HG02943 (cell line): ENCODE measurements around the gene KIAA1671.

Experiments used
- ATAC-seq: cut with Tn5 transposase; IDR thresholded peaks from one replicate; pipeline ENCODE4 v1.9.1; 2021; ENCODE audit warnings: mild to moderate bottlenecking, low read depth, moderate library complexity; ENCODE audit not compliant: unreplicated experiment

The KIAA1671 gene

DNA sequence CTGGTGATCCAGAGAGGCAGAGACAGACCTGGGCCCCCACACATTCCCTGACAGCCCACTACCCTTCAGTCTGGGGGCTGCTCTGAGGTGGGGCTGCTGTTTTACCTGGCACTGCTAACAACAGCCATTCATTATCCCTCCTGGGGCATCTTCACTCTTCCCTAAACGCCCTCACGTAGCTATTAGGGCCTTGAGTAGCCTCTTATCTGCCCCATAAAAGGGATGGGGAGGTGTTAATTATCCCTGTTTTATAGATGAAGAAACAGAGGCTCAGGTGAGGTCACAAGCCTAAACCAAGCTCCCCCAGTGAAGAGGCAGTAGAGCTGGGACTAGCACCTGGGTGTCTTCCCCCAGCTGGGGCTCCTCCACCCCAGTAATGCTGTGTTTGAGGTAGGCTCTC lies 79.5 kb downstream of the KIAA1671 start:
- no peak for ATAC-seq

DNA sequence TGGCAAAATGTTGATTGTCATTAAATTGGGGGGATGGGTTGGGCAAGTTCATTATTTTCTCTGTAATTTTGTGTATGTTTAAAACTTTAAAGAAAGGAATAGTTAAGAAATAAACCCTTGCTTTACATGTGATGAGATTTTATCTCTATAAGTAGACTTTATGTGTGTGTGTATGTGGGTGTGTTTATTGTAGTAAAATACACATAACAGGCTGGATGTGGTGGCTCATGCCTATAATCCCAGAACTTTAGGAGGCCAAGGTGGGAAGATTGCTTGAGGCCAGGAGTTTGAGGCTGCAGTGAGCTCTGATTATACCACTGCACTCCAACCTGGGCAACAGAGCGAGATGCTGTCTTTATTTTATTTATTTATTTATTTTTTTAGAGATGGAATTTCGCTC lies 83.2 kb downstream of the KIAA1671 start:
- no peak for ATAC-seq

DNA sequence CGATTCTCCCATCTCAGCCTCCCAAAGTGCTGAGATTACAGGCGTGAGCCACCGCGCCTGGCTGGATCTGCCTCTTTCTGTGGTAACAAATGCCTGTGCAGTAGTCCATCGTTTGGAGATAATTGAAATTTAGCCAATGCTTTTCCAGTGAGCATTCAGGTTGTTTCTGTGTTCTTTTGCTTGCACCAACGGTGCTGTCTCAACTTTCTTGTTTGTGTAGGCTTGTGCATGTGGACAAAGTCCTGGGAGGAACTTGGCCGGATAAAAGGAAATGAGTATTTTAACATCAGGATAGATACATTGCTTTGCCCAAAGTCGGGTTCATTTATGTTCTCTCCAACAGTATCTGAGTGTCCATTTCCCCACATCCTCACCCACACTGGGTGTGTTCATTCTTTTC lies 85.7 kb downstream of the KIAA1671 start:
- ATAC-seq = no peak

- no peak for ATAC-seq
Observed at GRCh38 chr22:25038771-25039170, 86.3 kb downstream of the KIAA1671 start.

DNA sequence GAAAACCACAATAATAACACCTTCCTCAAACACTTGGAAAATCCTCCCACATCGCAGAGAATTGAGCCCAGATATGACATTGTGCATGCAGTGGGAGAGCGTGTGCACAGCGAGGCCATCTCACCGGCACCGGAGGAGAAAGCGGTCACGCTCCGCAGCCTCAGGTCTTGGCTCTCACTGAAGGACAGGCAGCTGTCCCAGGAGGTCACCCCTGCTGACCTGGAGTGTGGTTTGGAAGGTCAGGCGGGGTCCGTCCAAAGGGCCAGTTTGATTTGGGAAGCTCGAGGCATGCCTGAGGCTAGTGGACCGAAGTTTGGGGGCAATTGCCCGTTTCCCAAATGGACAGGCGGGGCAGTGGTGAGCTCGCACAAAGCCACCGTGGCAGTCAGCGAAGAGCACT lies 86.7 kb downstream of the KIAA1671 start:
- ATAC-seq = no peak

DNA sequence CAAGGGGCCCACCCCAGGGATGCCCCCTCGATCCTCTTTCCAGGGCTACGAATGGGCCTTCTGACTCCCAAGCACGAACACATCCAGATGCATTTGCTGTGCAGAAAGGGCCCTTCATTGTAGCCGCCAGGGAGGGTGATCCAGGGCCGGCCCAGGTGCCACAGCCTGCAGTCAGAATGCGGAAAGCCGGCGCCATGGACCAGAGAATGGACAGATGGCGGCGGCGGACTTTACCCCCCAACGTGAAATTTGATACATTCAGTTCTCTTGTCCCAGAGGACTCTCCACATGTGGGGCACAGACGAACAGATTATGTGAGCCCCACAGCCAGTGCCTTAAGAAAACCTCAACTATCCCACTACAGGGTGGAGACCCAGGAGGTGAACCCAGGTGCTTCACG lies 87.2 kb downstream of the KIAA1671 start:
- ATAC-seq = no peak

DNA sequence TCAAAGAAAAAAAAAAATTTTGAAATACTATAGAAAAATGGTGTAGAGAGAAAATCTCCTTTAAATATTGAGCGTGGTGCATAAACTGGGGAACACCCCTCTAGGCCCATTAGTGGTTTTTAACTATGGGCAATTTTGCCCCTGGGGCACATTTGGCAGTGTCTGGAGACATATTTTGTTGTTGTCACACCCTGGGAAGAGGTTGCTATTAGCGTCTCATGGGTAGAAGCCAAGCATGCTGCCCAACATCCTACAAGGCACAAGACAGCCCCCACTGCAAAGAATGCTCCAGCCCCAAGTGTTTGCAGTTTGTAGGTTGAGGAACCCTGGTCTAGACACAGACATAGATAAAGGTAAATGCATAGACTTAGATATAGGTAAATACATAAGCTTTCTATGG lies 92.6 kb downstream of the KIAA1671 start:
- no peak for ATAC-seq

DNA sequence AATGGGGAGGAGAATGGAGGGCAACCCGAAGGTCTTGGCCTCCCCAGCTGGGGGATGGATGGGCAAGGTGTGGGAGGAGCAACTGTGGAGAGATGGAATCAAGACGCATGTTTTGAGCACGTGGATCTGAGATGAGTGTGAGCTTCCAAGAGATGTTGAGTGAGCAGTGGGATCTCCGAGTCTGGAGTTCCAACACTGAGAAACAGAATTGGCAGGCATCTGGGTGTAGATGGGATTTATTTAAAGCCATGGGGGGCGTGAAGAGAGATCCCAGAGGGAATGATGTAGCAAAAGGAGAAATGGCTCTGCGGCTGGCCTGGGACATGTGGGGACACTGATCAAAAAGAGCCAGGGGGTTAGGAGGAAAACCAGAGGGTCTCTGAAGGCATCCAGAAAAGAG lies 95.6 kb downstream of the KIAA1671 start:
- no peak for ATAC-seq

DNA sequence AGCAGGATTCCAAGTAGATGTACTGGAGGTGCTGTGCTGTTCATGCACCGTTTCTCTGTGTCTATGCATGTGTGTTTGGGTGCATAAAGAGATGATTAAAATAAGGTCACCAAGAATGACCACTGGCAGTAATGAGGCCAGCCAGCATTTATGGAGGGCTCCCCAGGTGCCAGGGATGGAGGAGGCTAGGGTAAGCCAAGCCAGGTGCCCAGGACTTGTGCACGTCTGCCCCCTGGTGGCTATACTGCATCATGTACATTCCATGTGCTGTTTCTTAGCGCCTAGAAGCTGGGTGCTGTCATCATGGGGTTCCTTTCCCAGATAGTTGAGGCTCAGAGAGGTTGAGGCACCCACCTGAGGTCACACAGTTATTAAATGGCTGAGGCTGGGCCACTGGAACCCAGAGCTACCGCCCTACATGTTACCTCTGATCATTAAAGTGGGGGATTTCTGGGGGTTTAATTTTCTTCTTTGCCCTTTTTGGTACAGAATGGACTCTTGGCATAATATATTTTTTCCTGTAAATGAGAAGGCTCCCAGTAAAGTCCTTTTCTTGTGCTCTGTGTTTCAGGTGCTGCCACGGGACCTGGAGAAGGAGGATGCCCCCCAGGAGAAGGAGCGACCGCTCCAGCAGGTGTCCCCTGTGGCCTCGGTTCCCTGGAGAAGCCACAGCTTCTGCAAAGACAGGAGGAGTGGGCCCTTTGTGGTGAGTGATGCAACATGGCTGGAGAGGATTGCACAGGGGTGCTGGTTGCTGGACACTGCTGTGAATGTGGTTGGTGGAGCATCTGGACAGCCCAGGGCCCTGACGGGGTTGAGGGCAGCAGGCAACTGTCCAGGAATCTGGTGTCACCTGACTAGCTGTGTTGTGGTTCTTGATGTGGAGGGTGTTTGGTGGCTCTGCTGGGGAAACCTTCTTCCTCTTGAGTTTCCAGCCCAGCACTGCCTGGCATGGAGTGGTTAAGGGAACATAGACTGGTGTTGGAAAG lies 96.4 kb downstream of the KIAA1671 start:
- no peak for ATAC-seq

GRCh38 chr22:25049770-25050169 lies 97.3 kb downstream of the KIAA1671 start:
- no peak for ATAC-seq

DNA sequence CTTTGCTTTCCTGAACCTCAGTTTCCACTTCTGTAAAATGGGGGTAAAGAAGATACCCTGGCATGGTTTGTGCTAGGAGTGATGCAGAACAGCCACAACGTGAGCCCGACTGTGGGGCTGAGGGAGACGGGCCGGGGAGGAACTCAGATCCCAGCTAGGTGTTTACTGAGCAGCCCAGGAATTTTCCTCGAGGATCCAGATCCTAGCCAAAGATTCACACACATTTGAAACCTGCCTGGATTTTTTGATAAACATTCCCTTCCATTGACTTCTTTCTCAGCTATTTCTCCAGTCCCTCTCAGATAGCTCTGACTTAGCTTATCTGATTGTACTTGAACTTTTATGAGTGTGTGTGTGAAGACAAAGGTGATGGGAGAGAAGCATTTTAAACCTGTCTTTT lies 98.0 kb downstream of the KIAA1671 start:
- no peak for ATAC-seq

GRCh38 chr22:25051073-25051472 lies 98.6 kb downstream of the KIAA1671 start:
- no peak for ATAC-seq

DNA sequence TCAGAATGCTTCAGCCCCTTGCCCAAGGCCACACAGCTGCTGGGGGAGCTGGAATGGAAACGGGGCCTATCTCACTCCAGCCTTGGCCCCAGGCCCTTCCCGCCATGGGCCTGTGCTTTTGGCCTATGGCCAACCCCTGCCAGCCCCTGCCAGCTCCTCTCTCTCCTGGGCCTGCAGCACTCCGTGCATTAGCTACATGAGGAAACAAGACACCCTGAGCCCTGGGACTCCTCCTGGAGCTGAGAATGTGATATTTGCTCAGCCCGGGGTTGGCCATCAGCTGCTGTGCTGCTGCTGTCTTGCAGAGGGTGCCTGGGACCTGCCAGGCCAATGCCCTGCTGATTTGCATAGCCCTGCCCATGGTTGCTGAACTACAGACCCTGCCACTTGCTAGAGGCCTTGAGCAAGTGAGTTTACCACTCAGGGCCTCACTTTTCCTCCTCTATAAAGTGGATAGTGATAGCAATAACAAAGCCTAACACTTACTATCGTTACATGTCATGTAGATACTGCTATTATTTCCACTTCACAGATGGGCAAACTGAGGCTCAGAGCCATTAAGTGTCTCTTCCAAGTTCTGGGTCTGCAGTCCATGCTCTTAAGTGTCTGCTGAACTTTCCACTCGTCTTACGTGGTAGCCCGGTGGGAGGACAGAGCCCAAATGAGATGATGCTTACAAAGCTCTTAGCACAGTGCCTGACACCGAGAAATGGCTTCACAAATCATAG lies 99.6 kb downstream of the KIAA1671 start:
- ATAC-seq = no peak

GRCh38 chr22:25053153-25053805 lies 100.8 kb downstream of the KIAA1671 start:
- no peak for ATAC-seq

GRCh38 chr22:25054943-25055511 lies 102.5 kb downstream of the KIAA1671 start:
- no peak for ATAC-seq

DNA sequence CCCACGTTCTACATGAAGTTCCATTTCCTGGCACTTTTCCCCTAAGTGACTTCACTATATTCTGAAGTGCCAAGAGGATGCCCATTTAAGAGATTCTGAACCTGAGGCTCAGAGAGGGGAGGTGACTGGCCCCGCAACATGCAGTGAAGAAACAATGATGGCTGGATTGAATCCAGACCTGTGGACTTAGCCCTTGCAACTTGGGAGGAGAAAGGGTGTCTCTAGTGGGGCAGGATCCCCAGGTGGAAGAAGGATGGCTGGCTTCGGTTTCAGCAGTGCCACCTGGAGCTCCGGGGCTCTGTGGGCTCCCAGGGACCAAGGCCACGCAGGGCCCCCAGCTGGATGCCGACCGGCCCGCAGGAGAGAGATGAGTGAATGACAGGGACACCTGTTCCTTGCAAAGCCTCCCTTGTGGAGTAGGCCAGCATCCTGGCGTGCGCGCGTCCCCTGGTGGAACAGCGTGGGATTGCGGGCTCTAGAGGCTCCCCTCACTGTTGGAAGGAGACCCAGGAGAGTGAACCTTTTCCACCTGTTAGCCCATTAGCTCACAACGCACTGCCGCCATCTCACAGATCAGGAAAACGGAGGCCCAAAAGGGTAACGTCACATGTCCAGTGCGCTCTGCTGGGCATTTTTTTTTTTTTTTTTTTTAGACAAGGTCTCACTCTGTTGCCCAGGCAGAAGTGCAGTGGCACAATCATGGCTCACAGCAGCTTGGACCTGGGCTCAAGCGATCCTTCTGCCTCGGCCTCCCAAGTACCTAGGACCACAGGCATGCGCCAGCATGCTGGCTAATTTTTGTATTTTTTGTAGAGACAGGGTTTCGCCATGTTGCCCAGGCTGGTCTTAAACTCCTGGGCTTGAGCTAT lies 104.7 kb downstream of the KIAA1671 start:
- no peak for ATAC-seq

DNA sequence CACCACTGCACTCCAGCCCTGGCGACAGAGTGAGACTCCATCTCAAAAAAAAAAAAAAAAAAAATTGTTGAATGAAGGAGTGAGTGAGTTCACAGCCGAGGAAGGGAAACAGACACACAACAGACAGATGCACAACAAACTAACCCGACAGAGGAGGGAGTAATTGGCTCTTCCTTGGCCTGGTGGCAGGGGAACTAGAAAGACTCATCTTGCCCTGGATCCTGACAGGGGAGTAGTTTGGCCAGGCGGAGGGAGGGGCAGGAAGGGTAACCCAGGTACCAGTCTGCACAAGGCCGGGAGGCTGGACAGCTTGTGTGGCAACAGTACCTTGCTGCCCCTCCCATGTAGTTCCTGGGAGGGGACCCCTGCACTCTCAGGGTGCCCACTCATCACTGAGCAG lies 106.9 kb downstream of the KIAA1671 start:
- no peak for ATAC-seq

DNA sequence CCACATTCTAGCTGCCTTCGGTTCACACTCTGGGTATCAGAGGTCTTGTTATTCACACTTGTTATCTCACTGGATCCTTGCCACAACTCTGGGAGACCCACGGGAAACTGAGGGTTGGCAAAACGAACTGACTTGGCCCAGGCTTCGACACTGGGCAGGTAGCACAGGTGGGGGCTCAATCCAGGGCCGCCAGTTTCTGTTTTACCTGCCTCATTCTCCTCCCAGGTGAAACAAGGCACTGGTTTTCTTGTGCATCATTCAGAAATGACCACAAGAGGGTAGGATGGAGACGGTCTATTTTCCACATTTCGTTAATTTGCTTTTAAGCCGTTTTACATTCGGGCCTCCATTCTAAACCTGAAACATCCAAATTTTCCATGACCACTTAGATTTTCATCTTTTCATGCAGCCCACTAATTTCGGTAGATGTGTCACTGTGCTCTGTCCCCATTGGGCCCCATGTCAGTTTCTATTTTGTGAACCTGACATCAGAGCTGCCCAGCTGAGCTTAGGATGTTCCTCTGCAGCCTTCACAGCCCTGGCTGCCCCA lies 108.1 kb downstream of the KIAA1671 start:
- no peak for ATAC-seq

- ATAC-seq = no peak
Observed at GRCh38 chr22:25061134-25061533, 108.6 kb downstream of the KIAA1671 start.
